Calu3 (cell line): Measurements from ENCODE around the gene CNTLN. TPM values are rescaled to one million over a fixed set of nuclear protein-coding genes. Genes with fewer than 3 reads are reported as not detected.
"Not testable (repeated sequence)": the region's sequence is repeated elsewhere in the genome, so short reads cannot be mapped to it uniquely, and the experiment has no call there.

Experiments
- BruUV-seq: library from RNA; stranded (reverse); fragments of 400-500 nt; replicated peaks from 2 replicates; lab custom pipeline; 2021; lab: Mats Ljungman, UMichigan
- CTCF ChIA-PET: fragments of 300-600 bp; sonication (Branson Sonifier 250); formaldehyde crosslinking; loops from one replicate; lab custom pipeline; 2022; ENCODE audit warnings: antibody characterized with exemption; lab: Charles Lee
- DNase-seq: peaks from one replicate; pipeline ENCODE4 v3.0.0; 2022
- H3K27ac Mint-ChIP-seq: one replicate; pipeline ENCODE4 v1.8.0; 2022; ENCODE audit warnings: mixed read lengths; ENCODE audit not compliant: unreplicated experiment
- H3K27me3 Mint-ChIP-seq: one replicate; pipeline ENCODE4 v1.8.0; 2022; ENCODE audit warnings: mixed read lengths; ENCODE audit not compliant: unreplicated experiment
- H3K36me3 Mint-ChIP-seq: one replicate; pipeline ENCODE4 v1.8.0; 2022; ENCODE audit warnings: mild to moderate bottlenecking, moderate library complexity, mixed read lengths; ENCODE audit not compliant: insufficient read depth, unreplicated experiment
- H3K4me1 Mint-ChIP-seq: one replicate; pipeline ENCODE4 v1.8.0; 2022; ENCODE audit warnings: mild to moderate bottlenecking, low read depth, mixed read lengths; ENCODE audit not compliant: unreplicated experiment
- H3K4me3 Mint-ChIP-seq: one replicate; pipeline ENCODE4 v1.8.0; 2022; ENCODE audit warnings: mild to moderate bottlenecking, low read depth, moderate library complexity, mixed read lengths; ENCODE audit not compliant: unreplicated experiment
- H3K9me3 Mint-ChIP-seq: one replicate; pipeline ENCODE4 v1.8.0; 2022; ENCODE audit warnings: low read depth, mixed read lengths; ENCODE audit not compliant: unreplicated experiment
- CTCF ChIP-seq: fragments of 200-600 bp; IDR thresholded peaks from one replicate; pipeline ENCODE4 v1.8.0; 2022; ENCODE audit warnings: antibody characterized with exemption; ENCODE audit not compliant: unreplicated experiment
- intact Hi-C: fragments of 100-400 bp; cut with micrococcal nuclease; formaldehyde crosslinking; loops from one replicate; pipeline ENCODE4 v1.10.0; 2022; ENCODE audit not compliant: unreplicated experiment
- total RNA-seq: library from RNA; stranded (reverse); gene quantifications from 2 replicates; pipeline ENCODE4 v1.2.3, GENCODE V29; 2022

Gene CNTLN
- total RNA-seq, 1 experiment from 2014 or later: 6.7 TPM

- CTCF ChIA-PET: no interaction called here
- BruUV-seq: no TSS peak
Measured at GRCh38 chr9:17280350-17281012, 145.6 kb downstream of the CNTLN start.

GRCh38 chr9:17290673-17291072, 155.8 kb downstream of the CNTLN start:
- H3K4me3 Mint-ChIP-seq, H3K27ac Mint-ChIP-seq, H3K27me3 Mint-ChIP-seq, BruUV-seq, H3K4me1 Mint-ChIP-seq, H3K9me3 Mint-ChIP-seq, intact Hi-C loops, DNase-seq, H3K36me3 Mint-ChIP-seq, CTCF ChIA-PET: not testable (repeated sequence)

More at GRCh38 chr9:17280350-17281012, 145.6 kb downstream of the CNTLN start:
- intact Hi-C loops: no loop called here
- H3K36me3 Mint-ChIP-seq: no peaks in the 10 kb centered on the region
- no peaks in the 10 kb centered on the region for H3K4me1 Mint-ChIP-seq
- peaks cover 2% of the 10 kb centered on the region for H3K9me3 Mint-ChIP-seq
- no peak for TF ChIP-seq CTCF
- H3K4me3 Mint-ChIP-seq: no peak overlapping the region
- no peak overlapping the region for H3K27ac Mint-ChIP-seq
- no peak for DNase-seq
- no peaks in the 10 kb centered on the region for H3K27me3 Mint-ChIP-seq

- Mint-ChIP-seq H3K27me3 (no peaks in the 10 kb centered on the region), H3K4me3 (no peak overlapping the region), H3K9me3 (peaks cover 3% of the 10 kb centered on the region), H3K4me1 (no peaks in the 10 kb centered on the region), H3K36me3 (no peaks in the 10 kb centered on the region), H3K27ac (no peak overlapping the region)
- DNase-seq: no peak
- CTCF ChIA-PET: no interaction called here
- no TSS peak for BruUV-seq
- intact Hi-C loops: no loop called here
- TF ChIP-seq CTCF: no peak
Measured at GRCh38 chr9:17291766-17292165, 156.9 kb downstream of the CNTLN start.

GRCh38 chr9:17293685-17294084, 158.8 kb downstream of the CNTLN start:
- H3K4me3 Mint-ChIP-seq: no peak overlapping the region
- no TSS peak for BruUV-seq
- no peak overlapping the region for H3K27ac Mint-ChIP-seq
- CTCF ChIA-PET: no interaction called here
- H3K27me3 Mint-ChIP-seq: no peaks in the 10 kb centered on the region
- intact Hi-C loops: no loop called here
- TF ChIP-seq CTCF: no peak
- no peaks in the 10 kb centered on the region for H3K4me1 Mint-ChIP-seq
- no peaks in the 10 kb centered on the region for H3K36me3 Mint-ChIP-seq
- peaks cover 3% of the 10 kb centered on the region for H3K9me3 Mint-ChIP-seq
- DNase-seq: no peak

GRCh38 chr9:17294822-17295624, 160.2 kb downstream of the CNTLN start:
- CTCF ChIA-PET: interaction anchor here (0.5 kb wide), 1 partner anchor 271 kb away, joined by 5 read pairs; no protein-coding TSS in a partner anchor
- Mint-ChIP-seq H3K27ac (no peak overlapping the region), H3K9me3 (peaks cover 3% of the 10 kb centered on the region), H3K4me1 (no peaks in the 10 kb centered on the region), H3K36me3 (no peaks in the 10 kb centered on the region), H3K27me3 (no peaks in the 10 kb centered on the region), H3K4me3 (no peak overlapping the region)
- no TSS peak for BruUV-seq
- no peak for TF ChIP-seq CTCF
- intact Hi-C loops: no loop called here
- no peak for DNase-seq
